Esophagus squamous epithelium (tissue), 5 donors: ENCODE results near the gene TUBA1A. TPM values are rescaled to one million over a fixed set of nuclear protein-coding genes. Genes with fewer than 3 reads are reported as not detected.
"Not testable (repeated sequence)": the region's sequence is repeated elsewhere in the genome, so short reads cannot be mapped to it uniquely, and the experiment has no call there.

Experiments
- DNase-seq: peaks from one replicate; lab custom pipeline; 2025; lab: John Stamatoyannopoulos, UW
- H3K27ac ChIP-seq, 4 donors: fragments of 200-600 bp; sonication (generic); one replicate each; pipeline ENCODE4 v1.5.1; 2016 to 2019; ENCODE audit warnings: mild to moderate bottlenecking in 1 of 4
- H3K27me3 ChIP-seq, 4 donors: fragments of 200-600 bp; sonication (generic); 1 replicate in 3 of 4; 2 replicates in 1 of 4; pipeline versions ENCODE4 v1.5.1 to v1.6.0; 2017 to 2021; ENCODE audit warnings: antibody characterized with exemption in 1 of 4
- H3K36me3 ChIP-seq, 3 donors: fragments of 200-600 bp; sonication (generic); one replicate each; pipeline ENCODE4 v1.5.1; 2016 to 2019
- H3K4me1 ChIP-seq, 3 donors: fragments of 200-600 bp; sonication (generic); one replicate each; pipeline ENCODE4 v1.5.1; 2017 to 2019
- H3K4me3 ChIP-seq, 4 donors: fragments of 200-600 bp; sonication (generic); 1 replicate in 3 of 4; 2 replicates in 1 of 4; pipeline ENCODE4 v1.5.1; 2016 to 2019; ENCODE audit warnings: mild to moderate bottlenecking in 2 of 4, moderate library complexity in 1 of 4
- H3K9me3 ChIP-seq, 3 donors: fragments of 200-600 bp; sonication (generic); one replicate each; pipeline ENCODE4 v1.5.1; 2016 to 2019
- POLR2A ChIP-seq, 4 donors: fragments of 450-650 bp; IDR thresholded peaks; one replicate each; pipeline ENCODE4 v1.6.1; 2017; ENCODE audit warnings: antibody characterized with exemption in 4 of 4, mild to moderate bottlenecking in 4 of 4, moderate library complexity in 3 of 4
- WGBS, 2 donors: methylation state at CpG; one replicate each; pipeline ENCODE4 v1.1.5; 2018; 5-methylcytosine and 5-hydroxymethylcytosine counted together
- intact Hi-C: fragments of 100-400 bp; cut with DNase I; formaldehyde crosslinking; loops from one replicate; pipeline ENCODE4 v1.15.0; 2022
- small RNA-seq, 4 donors: library from RNA; depleted of rRNA; stranded (forward); fragments of <200 nt; gene quantifications; one replicate each; pipeline ENCODE3, GENCODE V24; 2016
- total RNA-seq, 4 donors: library from RNA; depleted of rRNA; stranded (reverse); fragments of >200 nt; gene quantifications; one replicate each; pipeline ENCODE4 v1.1.0, GENCODE V29; 2016
- TF ChIP-seq, protein P1 (sequence below), 6 experiments: fragments of 450-650 bp in 4 of 6; fragments of 200-600 bp in 2 of 6; sonication (generic) in 2 of 6; IDR thresholded peaks; one replicate each; pipeline ENCODE4 v1.5.1; 2016 to 2019; ENCODE audit warnings: antibody characterized with exemption in 6 of 6, mild to moderate bottlenecking in 4 of 6, moderate library complexity in 4 of 6
- donor health status: DM: yes; HTN: yes; CAD: no.

The TUBA1A gene
- total RNA-seq, 4 donors from 2014 or later = 14.5 to 91.0 (median 46.2) TPM

DNA sequence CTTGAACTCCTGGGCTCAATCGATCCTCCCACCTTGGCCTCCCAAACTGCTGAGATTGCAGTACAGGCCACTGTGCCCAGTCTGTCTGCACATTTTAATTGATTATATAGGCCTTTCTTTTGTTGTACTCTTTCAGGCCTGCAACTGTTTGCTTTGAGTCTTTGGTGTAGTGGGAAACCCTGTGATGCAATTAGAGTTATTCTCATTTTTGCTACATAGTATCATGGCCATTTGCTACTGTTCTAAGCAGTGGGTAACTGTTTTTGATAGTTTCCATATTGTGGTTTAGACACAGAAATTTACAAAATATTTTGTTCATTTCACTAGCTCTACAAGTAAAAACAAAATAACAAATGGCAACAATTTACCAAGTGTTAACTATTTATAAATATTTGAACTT is 51.4 kb downstream of the TUBA1A start:
- Histone ChIP-seq H3K27me3 (no peaks in the 10 kb centered on the region), H3K4me1 (peaks cover 0 to 16% (median 8%) of the 10 kb centered on the region in 3 donors), H3K36me3 (no peaks in the 10 kb centered on the region), H3K27ac (no peak overlapping the region), H3K9me3 (no peaks in the 10 kb centered on the region), H3K4me3 (no peak overlapping the region)
- 100% methylated on average over 1 of the region's 1 CpG for WGBS, 2 donors
- TF ChIP-seq POLR2A (IDR thresholded peaks at IDR 0.05) = no peak
- TF ChIP-seq, protein P1, sequence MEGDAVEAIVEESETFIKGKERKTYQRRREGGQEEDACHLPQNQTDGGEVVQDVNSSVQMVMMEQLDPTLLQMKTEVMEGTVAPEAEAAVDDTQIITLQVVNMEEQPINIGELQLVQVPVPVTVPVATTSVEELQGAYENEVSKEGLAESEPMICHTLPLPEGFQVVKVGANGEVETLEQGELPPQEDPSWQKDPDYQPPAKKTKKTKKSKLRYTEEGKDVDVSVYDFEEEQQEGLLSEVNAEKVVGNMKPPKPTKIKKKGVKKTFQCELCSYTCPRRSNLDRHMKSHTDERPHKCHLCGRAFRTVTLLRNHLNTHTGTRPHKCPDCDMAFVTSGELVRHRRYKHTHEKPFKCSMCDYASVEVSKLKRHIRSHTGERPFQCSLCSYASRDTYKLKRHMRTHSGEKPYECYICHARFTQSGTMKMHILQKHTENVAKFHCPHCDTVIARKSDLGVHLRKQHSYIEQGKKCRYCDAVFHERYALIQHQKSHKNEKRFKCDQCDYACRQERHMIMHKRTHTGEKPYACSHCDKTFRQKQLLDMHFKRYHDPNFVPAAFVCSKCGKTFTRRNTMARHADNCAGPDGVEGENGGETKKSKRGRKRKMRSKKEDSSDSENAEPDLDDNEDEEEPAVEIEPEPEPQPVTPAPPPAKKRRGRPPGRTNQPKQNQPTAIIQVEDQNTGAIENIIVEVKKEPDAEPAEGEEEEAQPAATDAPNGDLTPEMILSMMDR (IDR thresholded peaks at IDR 0.05) = no peak
- DNase-seq = no peak
- intact Hi-C loops = no loop called here

DNA sequence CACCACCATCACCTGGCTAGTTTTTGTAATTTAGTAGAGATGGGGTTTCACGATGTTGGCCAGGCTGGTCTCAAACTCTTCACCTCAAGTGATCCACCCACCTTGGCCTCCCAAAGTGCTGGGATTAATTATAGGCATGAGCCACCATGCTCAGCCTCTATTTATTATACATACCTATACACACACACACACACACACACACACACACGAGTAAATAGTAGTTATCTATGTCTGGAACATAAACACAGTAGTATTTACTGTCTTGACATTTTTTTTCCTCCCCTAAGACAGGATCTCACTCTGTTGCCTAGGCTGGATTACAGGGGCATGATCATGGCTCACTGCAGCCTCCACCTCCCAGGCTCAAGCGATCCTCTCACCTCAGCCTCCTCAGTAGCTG is 51.9 kb downstream of the TUBA1A start:
- 92 to 93% methylated on average over 3 of the region's 3 CpGs for WGBS, 2 donors
- H3K36me3 ChIP-seq, DNase-seq, H3K4me3 ChIP-seq, H3K27ac ChIP-seq, H3K27me3 ChIP-seq, H3K9me3 ChIP-seq, intact Hi-C loops: not testable (repeated sequence)
- peaks cover 2 to 20% (median 10%) of the 10 kb centered on the region in 3 donors for H3K4me1 ChIP-seq

Small RNA genes lying within 50 kb of the gene (small RNA-seq; reads per million reads assigned to genes)
- 0 reads per million in 4 donors for gene RF00017

Other genes with a start within 250 kb of the TUBA1A start
- gene ARF3, start 231.6 kb downstream of the TUBA1A start, total RNA-seq = 10 to 100 TPM; 52.2 to 76.2 (median 61.6) TPM
- 1 to 10 TPM in 1 of 4 donors, under 1 TPM in 3; 0.19 to 6.3 (median 0.61) TPM for gene WNT10B, start 217.3 kb downstream of the TUBA1A start, total RNA-seq
- under 1 TPM in 1 of 4 donors, not detected in 3; 0.41 TPM for gene WNT1, start 210.8 kb downstream of the TUBA1A start, total RNA-seq
- gene DDN, start 189.7 kb downstream of the TUBA1A start, total RNA-seq = under 1 TPM; 0.19 to 0.40 (median 0.26) TPM
- gene PRKAG1, start 170.3 kb downstream of the TUBA1A start, total RNA-seq = 10 to 100 TPM; 31.9 to 58.6 (median 47.8) TPM
- gene KMT2D, start 128.3 kb downstream of the TUBA1A start, total RNA-seq = 10 to 100 TPM; 29.4 to 67.9 (median 47.9) TPM
- gene RHEBL1, start 119.1 kb downstream of the TUBA1A start, total RNA-seq = under 1 TPM in 2 of 4 donors, not detected in 2; 0.23 to 0.44 TPM
- under 1 TPM in 3 of 4 donors, not detected in 1; 0.19 to 0.31 (median 0.21) TPM for gene DHH, start 94.3 kb downstream of the TUBA1A start, total RNA-seq
- 10 to 100 TPM; 13.7 to 41.8 (median 27.8) TPM for gene LMBR1L, start 78.2 kb downstream of the TUBA1A start, total RNA-seq
- gene TUBA1B, start 57.7 kb downstream of the TUBA1A start, total RNA-seq = 100 to 1,000 TPM; 414 to 957 (median 699) TPM
- 1,000 to 10,000 TPM in 1 of 4 donors, 100 to 1,000 TPM in 3; 587 to 1,132 (median 718) TPM for gene TUBA1C, start 76.0 kb upstream of the TUBA1A start, total RNA-seq
- under 1 TPM in 1 of 4 donors, not detected in 3; 0.57 TPM for gene PRPH, start 106.1 kb upstream of the TUBA1A start, total RNA-seq
- gene TROAP, start 134.2 kb upstream of the TUBA1A start, total RNA-seq = 10 to 100 TPM in 2 of 4 donors, 1 to 10 TPM in 2; 4.6 to 17.5 (median 8.8) TPM
- not detected for gene C1QL4, start 148.1 kb upstream of the TUBA1A start, total RNA-seq
- gene DNAJC22, start 157.8 kb upstream of the TUBA1A start, total RNA-seq = under 1 TPM in 2 of 4 donors, not detected in 2; 0.18 to 0.53 TPM
- 1 to 10 TPM; 4.8 to 9.8 (median 8.5) TPM for gene SPATS2, start 178.4 kb upstream of the TUBA1A start, total RNA-seq